Measurements from ENCODE around the gene SUGCT.
"Not testable (repeated sequence)": the region's sequence is repeated elsewhere in the genome, so short reads cannot be mapped to it uniquely, and the experiment has no call there.

SUGCT gene

GRCh38 chr7:40403703-40404476 is 269.1 kb downstream of the SUGCT start:
- DNase-seq (ENCODE audit: low read depth) = peak; percentile 5

- no peak for DNase-seq (ENCODE audit: low read depth)
These were observed 271.2 kb downstream of the SUGCT start for GRCh38 chr7:40405991-40406390.

- no peak for DNase-seq (ENCODE audit: low read depth)
These were observed 277.5 kb downstream of the SUGCT start for GRCh38 chr7:40412323-40412722.

- not testable (repeated sequence) for DNase-seq (ENCODE audit: low read depth)
These were observed 279.9 kb downstream of the SUGCT start for GRCh38 chr7:40414704-40415103.

GRCh38 chr7:40418448-40418847 is 283.6 kb downstream of the SUGCT start:
- DNase-seq (ENCODE audit: low read depth) = no peak

GRCh38 chr7:40418983-40419382 is 284.2 kb downstream of the SUGCT start:
- DNase-seq (ENCODE audit: low read depth) = no peak

- DNase-seq (ENCODE audit: low read depth) = no peak
These were observed 285.0 kb downstream of the SUGCT start for GRCh38 chr7:40419806-40420205.

GRCh38 chr7:40421433-40421832 is 286.6 kb downstream of the SUGCT start:
- no peak for DNase-seq (ENCODE audit: low read depth)

- DNase-seq (ENCODE audit: low read depth) = no peak
These were observed 290.9 kb downstream of the SUGCT start for GRCh38 chr7:40425696-40426095.

- DNase-seq (ENCODE audit: low read depth) = no peak
These were observed 293.6 kb downstream of the SUGCT start for GRCh38 chr7:40428421-40428820.

- peak; percentile 48 for DNase-seq (ENCODE audit: low read depth)
These were observed 295.0 kb downstream of the SUGCT start for GRCh38 chr7:40429826-40430225.

- no peak for DNase-seq (ENCODE audit: low read depth)
These were observed 297.2 kb downstream of the SUGCT start for GRCh38 chr7:40432046-40432445.

GRCh38 chr7:40436710-40437109 is 301.9 kb downstream of the SUGCT start:
- DNase-seq (ENCODE audit: low read depth) = no peak

GRCh38 chr7:40437498-40437897 is 302.7 kb downstream of the SUGCT start:
- peak; percentile 98 for DNase-seq (ENCODE audit: low read depth)

GRCh38 chr7:40437936-40438634 is 303.3 kb downstream of the SUGCT start:
- peak; percentile 55 for DNase-seq (ENCODE audit: low read depth)

- peak; percentile 20 for DNase-seq (ENCODE audit: low read depth)
These were observed 304.9 kb downstream of the SUGCT start for GRCh38 chr7:40439686-40440085.

- no peak for DNase-seq (ENCODE audit: low read depth)
These were observed 312.5 kb downstream of the SUGCT start for GRCh38 chr7:40447345-40447744.

GRCh38 chr7:40455485-40455884 is 320.7 kb downstream of the SUGCT start:
- peak; percentile 78 for DNase-seq (ENCODE audit: low read depth)

- DNase-seq (ENCODE audit: low read depth) = no peak
These were observed 323.1 kb downstream of the SUGCT start for GRCh38 chr7:40457776-40458480.

- DNase-seq (ENCODE audit: low read depth) = peak; percentile 33
These were observed 328.6 kb downstream of the SUGCT start for GRCh38 chr7:40463446-40463845.

GRCh38 chr7:40468891-40469864 is 334.4 kb downstream of the SUGCT start:
- peak; percentile 89 for DNase-seq (ENCODE audit: low read depth)

Measured in iris pigment epithelial cell (primary cell).